Hematopoietic multipotent progenitor cell (in vitro differentiated cells): ENCODE measurements around the gene GFPT2. TPM values are rescaled to one million over a fixed set of nuclear protein-coding genes. Genes with fewer than 3 reads are reported as not detected.

Experiments used
- DNase-seq, 3 donors: peaks; one replicate each; pipeline ENCODE4 v3.0.0-alpha.2; 2011 to 2015; ENCODE audit warnings: low read depth in 2 of 3, low spot score in 2 of 3
- total RNA-seq: library from RNA; depleted of rRNA; stranded (reverse); fragments of >200 nt; gene quantifications from one replicate; pipeline ENCODE4 v1.2.3, GENCODE V29; 2012

Gene GFPT2
- total RNA-seq, 1 donor, result under 0.01 TPM

DNA sequence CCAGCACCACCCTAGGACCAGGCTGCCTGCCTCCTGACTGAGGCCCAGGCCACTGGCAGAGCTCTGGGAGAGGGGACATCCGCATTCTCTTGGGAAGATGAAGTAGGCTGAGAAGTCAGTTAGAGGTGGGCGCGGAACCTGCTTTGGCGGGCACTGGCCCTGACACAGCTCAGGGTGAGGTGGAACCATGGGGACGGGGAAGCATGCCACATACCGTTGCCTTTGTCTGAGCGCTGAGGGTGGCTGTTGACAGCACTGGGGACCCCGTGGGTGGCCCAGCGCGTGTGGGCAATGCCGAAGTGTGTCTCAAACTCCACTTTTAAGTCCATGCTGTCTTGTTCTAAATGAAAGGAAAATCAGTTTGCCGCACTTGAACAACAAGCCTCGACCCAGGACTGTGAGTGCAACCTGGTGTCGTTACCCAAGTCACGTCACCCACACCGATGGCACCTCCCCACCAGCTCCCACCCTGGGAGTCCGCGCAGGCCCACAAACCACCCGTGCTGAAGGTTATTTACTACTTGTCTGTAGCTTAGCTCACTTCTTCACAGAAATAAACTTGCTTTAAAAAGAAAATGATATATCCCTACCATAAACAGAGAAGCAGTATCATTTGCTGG, 17.4 kb downstream of the GFPT2 start:
- no peak for DNase-seq

DNA sequence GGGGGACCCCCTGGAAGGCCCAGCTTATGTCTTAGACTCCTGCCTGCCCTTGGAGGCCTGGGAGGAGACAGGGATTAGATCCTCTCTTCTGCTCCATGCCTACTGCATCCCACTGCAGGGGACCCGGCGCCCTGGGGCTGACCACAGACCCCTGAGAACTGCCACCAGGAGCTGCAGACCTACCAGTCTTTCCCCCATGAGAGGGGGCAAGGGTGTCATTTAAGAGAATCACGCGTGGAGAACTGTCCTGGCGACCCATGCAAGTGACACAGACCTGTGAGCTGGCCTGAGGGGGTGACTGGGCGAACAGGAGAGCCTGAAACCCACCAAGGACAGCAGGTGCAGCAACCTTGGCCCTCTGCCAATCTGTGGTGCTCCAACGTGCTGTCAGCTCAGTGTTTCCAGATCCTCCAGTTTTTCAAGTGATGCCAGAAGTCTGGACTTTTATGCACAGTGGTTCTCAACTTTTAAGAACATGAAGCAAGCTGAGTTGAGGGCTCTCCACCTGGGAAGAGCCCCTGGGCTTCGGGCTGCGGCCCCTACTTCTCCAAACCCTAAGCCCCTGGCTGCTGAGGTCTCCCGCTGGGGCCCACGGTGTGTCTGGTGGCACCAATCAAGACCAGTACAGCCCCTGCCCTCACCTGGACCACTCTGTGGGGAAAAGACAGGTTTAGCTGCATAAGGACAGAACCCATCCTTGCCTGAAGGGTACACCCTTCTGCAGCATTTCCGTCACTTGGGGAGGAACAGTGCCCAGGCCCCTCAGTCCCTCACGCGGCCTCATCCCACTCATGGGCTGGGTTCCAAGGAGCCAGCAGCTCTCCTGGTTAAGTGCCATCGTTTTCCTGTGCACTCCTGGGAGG, 18.2 kb downstream of the GFPT2 start:
- no peak for DNase-seq

DNA sequence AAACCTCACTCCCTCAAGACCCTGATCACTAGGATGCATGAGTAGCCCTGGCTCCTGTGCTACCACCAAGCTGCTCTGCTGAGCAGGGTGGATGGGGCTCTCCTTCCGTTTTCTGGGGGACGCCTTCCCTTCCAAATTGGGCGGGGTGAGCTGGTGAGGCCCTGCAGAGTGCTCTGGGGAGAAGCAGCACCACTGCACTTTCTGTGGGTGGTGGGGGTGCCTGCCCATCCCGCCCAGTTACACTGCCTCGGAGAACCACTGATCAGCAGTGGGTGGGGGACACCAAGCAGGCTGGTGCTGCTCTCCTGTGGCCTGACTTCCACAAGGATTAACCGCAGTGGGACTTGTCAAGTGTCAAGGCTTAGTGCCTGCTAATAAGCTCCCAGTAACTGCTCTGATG, 19.0 kb downstream of the GFPT2 start:
- DNase-seq, result no peak

DNA sequence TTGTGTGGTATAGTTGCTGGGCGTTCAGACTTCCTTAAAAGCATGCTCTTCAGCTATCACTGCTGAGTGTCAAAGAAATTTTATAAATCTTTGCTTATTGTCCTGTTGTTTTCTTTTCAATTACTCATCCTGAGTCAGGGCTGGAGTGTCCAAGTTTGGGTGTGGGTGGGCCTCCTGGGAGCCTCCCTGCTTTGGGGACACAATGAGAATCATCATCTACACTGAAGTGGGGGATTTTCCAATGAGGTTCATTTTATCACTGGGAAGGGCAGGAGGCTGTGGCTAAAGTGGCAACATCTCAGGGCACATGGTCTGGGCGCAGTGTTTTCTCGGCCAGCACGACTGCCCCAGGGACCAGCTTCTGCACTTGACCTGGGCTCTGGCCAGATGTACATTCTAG, 19.5 kb downstream of the GFPT2 start:
- DNase-seq, result no peak

DNA sequence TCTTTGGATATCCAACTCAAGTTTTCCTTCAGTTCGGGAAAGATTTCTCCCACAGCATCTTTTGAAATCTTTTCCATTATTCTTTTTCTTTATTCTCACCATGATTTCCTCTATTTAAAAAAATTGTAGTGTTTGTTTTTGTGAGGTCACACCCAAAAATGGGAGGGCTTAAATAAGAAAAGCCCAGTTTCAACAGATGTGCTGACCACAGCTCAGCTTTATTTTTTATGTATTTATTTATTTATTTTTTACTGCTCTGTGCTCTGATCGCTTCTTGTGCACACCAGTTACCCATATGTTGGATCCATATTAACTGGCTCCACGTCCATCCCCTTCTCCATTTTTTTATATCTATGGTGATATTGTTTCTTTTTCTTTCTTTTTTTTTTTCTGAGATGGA, 20.3 kb downstream of the GFPT2 start:
- no peak for DNase-seq

DNA sequence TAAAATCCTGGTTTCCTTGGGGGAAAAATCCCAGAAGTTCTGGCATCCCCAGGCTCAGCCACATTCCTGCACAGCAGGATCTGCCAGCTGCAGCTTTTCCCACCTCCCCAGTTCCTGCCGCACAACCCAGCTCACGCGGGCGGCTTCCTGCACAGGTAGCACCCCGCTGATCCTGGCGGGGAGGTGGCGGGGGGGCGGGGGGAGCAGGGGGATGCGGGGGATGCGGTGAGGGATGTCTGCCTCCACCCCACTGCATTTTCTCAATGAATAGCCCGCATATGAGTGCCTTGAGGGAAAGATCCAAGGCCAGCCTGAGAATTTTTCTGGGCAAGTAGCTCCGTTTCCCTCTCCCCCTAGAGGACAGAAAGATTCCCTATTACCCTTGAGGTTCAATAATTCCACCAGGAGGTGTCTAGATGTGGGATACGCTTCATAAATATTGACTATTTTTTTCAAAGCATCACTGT, 21.1 kb downstream of the GFPT2 start:
- DNase-seq, result no peak

DNA sequence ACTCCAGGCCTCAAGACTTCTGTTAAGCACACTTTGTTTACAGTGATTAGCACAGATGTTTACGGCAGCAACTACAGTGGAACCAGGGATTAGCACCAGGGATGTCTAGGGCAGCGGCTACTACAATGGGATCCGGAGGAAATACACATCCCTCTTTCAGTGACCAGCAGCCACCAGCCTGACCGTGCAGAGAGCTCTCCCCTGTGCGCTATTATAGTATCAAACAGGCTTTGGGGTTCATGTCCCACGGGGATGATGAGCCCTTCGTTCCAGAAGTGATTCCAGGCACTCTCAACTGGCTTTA, 21.5 kb downstream of the GFPT2 start:
- no peak for DNase-seq

DNA sequence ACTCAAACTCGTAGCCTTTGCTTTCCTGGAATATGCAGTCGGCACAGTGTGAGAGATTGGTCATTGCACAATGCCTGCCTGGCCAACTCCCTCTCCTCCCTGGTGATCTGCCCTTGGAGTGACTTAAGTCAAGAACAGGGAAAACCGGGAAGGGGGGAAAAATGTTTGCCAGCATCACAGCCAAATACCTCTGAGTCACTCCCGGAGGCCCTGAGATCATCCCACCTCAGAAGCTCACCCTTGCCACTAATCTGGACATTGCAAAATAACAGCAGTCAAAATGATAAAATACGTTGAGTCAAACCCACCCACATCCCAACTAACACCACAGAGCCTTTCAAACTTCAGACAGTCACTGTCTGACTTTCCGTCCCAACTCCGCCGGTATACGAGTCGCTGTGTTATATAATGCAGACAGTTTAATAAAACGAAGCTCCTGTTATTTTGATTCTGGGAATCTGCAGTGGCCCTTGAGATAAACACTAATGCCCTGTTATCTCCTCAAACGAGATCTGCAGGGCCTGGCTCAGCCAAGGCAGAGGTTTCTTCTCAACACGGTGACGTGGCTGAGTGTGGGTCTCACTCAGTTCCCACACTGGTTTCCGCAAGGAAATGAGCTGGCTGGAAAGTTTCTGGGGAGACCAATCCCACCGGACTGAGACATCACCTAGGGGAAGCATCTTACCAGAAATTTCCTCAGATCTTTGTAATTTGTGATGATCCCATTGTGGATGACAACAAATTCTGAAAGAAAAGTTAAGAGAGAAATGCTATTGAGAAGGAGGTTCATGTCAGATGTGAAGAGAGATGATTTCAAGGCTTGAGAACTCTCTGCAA, 22.1 kb downstream of the GFPT2 start:
- no peak for DNase-seq

DNA sequence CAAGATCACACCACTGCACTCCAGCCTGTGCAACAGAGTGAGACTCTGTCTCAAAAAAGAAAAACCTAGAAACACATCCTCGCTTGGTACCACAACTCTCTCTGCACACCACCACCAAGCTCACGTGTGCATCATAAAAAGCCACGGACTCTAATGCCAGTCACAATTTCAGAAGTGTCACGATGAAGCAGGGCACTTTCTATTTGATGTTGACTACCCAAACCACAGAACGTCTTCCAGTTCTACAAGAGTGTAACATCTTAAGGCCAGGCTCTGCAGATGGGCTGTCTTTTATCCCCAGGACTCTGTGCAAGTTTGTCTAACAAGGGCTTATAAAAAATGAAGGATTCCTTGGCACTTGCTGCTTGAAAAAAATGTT, 22.9 kb downstream of the GFPT2 start:
- DNase-seq, result no peak

DNA sequence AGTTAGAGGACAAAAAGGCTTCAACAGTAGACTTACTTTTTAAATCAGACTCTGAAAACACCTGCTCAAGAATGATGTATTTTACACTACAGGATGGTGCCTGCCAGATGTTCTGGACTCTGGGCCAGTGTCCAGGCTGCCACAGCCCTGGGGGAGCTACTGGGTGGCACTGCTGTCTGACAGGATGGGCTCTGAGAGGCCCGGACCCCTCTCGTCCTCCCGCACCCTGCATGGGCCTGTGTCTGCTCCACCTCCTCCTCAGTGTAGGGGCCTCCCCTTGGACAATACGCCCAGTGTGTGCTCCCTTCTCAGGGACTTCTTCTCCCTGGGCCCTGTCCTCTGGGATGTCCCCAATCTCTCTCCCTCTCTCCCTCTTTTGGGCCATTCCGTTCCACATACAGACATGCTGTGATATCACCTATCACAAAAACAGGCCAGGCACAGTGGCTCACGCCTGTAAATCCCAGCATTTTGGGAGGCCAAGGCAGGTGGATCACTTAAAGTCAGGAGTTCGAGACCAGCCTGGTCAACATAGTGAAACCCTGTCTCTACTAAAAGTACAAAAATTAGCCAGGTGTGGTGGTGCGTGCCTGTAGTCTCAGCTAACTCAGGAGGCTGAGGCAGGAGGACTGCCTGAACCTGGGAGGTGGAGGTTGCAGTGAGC, 23.4 kb downstream of the GFPT2 start:
- DNase-seq, result no peak

DNA sequence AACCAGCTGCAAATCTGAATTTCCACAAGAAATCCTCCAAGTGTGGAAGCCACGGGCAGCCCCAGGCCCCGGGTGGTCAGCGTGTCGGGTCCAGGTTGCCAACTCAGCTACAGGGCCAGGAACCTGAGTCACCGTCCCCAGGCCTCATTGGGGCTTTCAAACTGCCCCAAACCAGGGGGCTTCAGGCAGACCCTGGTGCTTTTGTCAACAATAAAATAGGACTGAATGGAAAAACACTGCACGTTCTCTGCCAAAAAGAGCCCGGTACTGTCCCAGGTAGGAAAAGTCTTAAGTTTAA, 24.0 kb downstream of the GFPT2 start:
- DNase-seq, result no peak

DNA sequence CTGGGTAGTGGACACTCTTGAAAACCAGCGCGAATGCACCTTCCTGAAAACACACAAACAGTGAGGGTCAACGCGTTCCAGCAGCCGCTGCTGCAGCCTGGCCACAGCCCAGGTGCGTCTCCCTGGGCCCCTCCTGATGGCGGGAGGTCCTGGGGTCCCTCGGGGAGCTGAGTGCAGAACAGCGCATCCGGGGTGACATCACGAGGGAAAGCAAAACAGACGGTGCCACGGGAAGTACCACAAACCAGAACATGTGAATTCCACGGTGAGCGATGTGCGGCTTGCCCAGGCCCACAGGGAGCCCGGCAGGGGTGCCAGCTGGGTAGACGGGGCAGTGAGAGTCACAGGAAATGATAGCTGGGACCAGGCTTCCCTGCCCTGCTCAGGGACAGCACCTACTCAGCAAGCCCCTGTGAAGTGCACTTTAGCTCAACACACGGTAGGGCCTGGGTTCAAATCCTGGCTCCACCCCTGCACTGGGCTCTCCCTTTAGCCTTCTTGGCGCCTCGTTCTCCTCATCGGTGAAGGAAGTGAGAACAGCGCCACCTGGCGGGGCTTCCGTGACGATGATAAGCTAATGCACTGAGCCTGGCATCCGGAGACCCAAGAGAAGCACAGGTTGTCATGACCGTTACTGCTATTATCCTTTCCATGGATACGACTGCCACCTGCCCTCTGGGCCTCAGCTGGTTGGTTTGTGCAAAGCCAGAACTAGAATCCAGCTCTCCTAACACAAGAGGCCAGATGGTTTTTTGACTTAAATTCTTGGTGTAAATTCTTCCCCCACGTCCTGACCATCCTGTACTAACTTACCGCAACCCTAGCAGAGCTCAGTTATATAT, 24.6 kb downstream of the GFPT2 start:
- peak; percentile 76 to 89 (median 77) for DNase-seq

DNA sequence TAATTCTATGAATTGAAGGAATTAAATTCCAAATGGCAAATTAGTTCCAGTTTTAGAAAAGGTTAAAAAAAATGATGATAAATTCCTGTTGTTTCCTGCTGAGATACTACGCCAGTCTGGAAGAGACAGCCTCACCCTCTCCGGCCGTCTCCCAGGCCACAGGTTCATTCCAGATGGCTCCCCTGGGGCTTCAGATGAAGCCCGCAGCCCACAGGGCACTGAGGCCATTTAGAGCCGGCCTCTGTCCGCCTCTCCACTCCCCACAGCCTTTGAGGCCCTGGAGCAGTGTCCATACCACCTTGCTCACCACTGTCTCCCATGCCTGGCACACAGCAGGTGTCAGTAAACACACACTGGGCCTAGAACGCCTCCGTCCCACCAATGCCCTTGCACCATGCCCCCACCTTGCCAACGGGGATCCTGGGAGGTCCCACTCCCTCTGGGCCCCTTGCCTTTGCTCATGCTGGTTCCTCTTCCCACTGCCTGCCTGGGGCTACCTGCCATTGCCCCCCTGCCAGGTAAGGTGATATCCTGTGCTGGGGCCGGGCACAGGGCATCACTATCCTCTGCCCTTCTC, 26.1 kb downstream of the GFPT2 start:
- no peak for DNase-seq

DNA sequence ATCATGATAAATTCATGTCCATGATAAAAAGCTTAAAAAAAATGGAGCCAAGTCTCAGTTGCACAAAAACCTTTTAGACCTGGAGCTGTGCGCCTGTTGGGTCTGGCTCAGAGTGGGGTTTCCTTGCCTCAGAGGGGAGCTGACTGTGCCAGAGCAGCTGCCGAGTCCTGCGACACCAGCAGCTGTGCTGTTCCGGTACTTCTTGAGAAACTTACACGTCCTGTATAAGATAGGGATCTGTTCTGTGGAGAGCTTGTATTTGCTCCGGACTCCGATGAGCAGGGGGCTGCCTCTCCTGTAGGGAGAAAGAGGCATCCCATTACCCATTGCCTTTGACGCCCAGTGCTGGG, 28.6 kb downstream of the GFPT2 start:
- no peak for DNase-seq

DNA sequence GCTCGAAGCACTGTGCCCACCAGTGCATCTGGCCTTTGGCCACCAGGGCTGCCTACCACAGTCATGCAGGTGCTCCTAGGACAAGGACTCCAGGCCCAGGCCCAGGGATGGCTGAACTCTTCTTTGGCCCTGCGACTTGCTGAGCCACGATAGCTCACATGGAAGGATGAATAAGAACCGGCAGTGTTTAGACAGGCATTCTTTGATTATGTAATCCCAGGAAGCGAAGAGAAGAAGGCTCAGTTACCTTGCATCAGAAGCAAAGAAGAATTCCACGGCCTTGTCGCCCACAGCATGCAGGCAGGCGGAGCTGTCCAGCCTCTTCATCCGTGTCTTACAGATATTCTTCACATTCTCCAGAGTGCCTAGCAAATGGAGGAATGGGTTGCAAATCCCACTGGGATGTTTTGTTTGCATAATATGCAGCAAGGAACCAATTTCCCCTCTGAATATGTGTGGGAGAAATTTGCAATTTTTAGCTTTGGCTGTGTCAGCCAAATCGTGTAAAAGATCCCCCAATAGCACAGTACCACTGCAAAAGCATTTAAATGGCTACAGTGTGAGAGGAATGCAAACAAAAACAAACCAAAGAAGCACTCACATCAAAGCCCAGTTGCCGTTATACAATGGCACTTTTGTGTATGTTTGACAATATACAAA, 29.1 kb downstream of the GFPT2 start:
- no peak for DNase-seq

DNA sequence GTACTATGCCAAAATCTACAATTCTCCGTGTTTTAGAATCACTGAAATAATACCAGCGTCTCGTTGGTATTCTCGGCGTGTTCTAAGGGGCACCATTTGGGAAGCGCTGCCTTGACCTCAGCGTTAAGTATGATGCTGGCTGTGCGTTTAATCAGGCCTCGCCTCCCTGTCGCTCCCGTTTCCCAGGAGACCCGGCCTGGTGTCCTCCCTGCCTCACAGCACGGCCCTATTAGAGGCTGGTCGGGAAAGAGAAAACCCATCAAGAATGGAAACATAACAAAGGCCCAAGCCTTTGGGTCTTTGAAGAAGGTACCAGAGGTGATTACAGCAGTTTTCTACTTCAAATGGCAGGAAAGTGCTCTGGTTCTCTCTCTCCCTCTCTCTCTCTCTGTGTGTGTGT, 30.0 kb downstream of the GFPT2 start:
- no peak for DNase-seq

DNA sequence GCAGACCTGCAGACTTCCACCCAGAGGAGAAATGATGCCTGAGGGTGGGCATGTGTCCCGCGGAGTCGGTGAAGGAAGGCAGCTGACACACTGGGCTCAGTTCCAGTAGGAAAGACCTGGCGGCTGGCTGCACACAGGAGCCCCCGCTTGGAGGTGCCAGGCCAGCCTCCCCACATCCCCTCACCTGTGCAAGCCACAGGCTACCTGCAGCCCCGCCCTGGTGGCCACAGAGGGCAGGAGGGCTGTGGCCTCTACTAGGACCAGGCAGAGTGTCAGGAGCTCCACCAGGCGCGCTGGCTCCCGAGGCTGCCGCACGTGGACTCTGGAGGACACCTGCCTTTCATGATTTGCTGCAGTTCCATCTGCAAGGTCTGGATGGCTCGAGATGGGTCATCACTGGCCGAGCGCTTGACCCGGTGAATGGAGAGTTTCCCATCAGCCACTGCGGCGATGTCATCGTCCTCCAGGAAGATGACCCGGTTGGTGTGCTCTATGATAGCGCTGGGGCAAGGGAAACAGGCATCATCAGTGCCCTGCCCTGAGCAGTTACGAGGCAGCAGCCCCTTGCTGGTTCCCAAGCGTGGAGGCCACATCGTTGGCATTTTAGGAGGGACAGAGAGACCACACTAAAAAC, 34.6 kb downstream of the GFPT2 start:
- DNase-seq, result no peak

DNA sequence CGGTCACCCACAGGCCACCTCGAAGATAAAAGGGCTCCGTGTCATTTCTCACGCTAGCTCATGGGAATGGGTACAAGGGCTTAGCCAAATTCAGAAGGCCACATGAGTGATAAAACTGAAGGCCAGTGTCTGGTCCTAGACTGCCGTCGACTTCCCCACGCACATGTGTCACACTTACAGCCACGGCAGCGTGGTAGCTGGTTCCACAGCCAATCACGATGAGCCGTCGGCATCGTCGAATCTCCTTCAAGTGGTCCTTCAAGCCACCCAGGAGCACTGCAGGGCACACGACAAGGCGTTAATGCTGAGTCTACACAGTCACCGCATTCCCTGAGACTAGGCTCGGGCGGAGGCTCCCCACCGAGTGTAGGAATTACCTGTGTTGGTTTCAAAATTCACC, 36.5 kb downstream of the GFPT2 start:
- DNase-seq, result no peak

DNA sequence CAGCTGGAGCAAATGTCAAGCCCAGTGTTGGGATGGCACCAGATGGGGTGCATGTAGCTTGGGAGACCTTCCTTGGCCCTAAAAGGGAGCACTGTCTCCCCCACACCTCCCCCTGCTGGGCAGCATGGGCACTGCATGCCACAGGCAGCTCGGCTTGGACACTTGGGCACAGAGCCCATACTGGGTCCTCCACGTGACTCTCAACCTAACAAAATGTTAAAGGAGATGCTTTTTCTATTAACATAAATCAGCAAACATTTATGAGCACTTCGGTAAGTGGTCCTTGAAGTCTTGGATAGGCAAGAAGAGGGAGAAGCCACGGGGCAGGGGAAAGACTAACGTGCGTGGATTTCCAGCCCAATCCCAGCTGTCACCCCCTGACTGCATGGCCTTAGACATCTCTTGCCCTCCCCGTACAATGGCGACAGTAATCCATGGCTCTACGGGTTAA, 37.3 kb downstream of the GFPT2 start:
- peak in 2 of 3 donors; percentile 63 to 75 for DNase-seq
